RWPE2 (cell line): ENCODE results near the gene SON.

Experiments
- ATAC-seq: fragments of 200-7000 bp; cut with Tn5 transposase; 3 replicates; pipeline ENCODE4 v1.9.1; 2021; ENCODE audit warnings: low read depth
- DNase-seq: peaks from one replicate; pipeline ENCODE4 v3.0.0-alpha.2; 2020; ENCODE audit warnings: low spot score
- H3K27ac ChIP-seq: fragments of 450-650 bp; 2 replicates; pipeline ENCODE4 v1.5.1; 2017; ENCODE audit warnings: mild to moderate bottlenecking; ENCODE audit not compliant: poor library complexity, severe bottlenecking
- H3K27me3 ChIP-seq: fragments of 250-450 bp; sonication (Bioruptor Pico); 2 replicates; pipeline ENCODE4 v1.5.1; 2021; ENCODE audit warnings: mild to moderate bottlenecking, moderate library complexity; ENCODE audit not compliant: insufficient read depth, poor library complexity, severe bottlenecking
- H3K36me3 ChIP-seq: fragments of 250-450 bp; sonication (Bioruptor Pico); 2 replicates; pipeline ENCODE4 v1.5.1; 2020; ENCODE audit warnings: low read depth, mild to moderate bottlenecking, moderate library complexity
- H3K4me1 ChIP-seq: fragments of 250-450 bp; sonication (Bioruptor Pico); 2 replicates; pipeline ENCODE4 v1.5.1; 2021; ENCODE audit warnings: mild to moderate bottlenecking, moderate library complexity; ENCODE audit not compliant: insufficient read depth, poor library complexity, severe bottlenecking
- H3K4me3 ChIP-seq: fragments of 250-450 bp; sonication (Bioruptor Pico); 2 replicates; pipeline ENCODE4 v1.5.1; 2021; ENCODE audit warnings: mild to moderate bottlenecking, moderate library complexity; ENCODE audit not compliant: severe bottlenecking
- H3K9me3 ChIP-seq: fragments of 250-450 bp; sonication (Bioruptor Pico); 2 replicates; pipeline ENCODE4 v1.5.1; 2021; ENCODE audit warnings: mild to moderate bottlenecking, moderate library complexity; ENCODE audit not compliant: severe bottlenecking
- TF ChIP-seq, protein P1 (sequence below): fragments of 450-650 bp; IDR thresholded peaks from one replicate; pipeline ENCODE4 v1.5.1; 2017; ENCODE audit warnings: mild to moderate bottlenecking, moderate library complexity; ENCODE audit not compliant: poor library complexity, severe bottlenecking

The SON gene, protein sequence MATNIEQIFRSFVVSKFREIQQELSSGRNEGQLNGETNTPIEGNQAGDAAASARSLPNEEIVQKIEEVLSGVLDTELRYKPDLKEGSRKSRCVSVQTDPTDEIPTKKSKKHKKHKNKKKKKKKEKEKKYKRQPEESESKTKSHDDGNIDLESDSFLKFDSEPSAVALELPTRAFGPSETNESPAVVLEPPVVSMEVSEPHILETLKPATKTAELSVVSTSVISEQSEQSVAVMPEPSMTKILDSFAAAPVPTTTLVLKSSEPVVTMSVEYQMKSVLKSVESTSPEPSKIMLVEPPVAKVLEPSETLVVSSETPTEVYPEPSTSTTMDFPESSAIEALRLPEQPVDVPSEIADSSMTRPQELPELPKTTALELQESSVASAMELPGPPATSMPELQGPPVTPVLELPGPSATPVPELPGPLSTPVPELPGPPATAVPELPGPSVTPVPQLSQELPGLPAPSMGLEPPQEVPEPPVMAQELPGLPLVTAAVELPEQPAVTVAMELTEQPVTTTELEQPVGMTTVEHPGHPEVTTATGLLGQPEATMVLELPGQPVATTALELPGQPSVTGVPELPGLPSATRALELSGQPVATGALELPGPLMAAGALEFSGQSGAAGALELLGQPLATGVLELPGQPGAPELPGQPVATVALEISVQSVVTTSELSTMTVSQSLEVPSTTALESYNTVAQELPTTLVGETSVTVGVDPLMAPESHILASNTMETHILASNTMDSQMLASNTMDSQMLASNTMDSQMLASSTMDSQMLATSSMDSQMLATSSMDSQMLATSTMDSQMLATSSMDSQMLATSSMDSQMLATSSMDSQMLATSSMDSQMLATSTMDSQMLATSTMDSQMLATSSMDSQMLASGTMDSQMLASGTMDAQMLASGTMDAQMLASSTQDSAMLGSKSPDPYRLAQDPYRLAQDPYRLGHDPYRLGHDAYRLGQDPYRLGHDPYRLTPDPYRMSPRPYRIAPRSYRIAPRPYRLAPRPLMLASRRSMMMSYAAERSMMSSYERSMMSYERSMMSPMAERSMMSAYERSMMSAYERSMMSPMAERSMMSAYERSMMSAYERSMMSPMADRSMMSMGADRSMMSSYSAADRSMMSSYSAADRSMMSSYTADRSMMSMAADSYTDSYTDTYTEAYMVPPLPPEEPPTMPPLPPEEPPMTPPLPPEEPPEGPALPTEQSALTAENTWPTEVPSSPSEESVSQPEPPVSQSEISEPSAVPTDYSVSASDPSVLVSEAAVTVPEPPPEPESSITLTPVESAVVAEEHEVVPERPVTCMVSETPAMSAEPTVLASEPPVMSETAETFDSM (N-terminal part only)

DNA sequence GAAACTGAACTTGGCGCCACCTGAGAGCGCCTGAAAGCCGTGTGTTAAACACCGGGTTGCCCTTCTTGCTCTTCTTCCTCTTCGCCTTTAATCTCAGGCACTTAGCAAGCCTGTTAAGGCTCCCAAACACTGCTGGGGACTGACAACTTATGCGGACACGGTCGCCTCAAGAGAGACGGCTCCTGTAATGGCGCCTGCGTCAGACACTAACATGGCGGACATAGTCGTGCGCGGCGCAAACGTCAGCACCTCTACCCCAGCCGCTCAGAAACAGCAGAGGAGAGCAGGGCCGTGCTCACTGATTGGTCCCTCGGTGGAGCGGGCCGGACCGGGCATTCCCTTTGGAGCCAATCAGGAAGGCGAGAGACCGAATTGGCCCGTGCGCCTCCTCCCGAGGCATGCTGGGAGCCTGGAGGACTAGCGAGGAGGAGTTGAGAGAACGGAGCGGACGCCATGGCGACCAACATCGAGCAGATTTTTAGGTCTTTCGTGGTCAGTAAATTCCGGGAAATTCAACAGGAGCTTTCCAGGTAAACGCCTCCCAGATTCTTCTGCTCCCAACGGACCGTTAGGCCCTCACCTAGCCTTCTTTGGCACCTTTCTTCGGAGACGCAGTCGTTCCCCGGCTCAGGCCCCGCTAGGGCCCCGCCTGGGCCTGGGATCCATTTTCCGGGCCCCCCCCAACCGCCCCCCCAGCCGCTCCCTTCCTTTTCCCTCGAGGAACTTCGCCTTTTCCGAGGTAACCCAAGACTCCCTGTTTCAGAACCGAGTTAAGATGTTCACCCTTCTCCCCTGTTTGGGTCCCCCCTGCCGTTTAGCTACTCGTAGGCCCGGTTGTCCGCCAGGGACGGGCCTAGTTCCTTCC lies at the start of gene SON:
Gene SON (plus strand): TSS at position 399 of the 865 bp plus-strand sequence. CDS start 55 bp downstream, at position 454.
- Histone ChIP-seq H3K4me3 (peak within 1 kb of the TSS; percentile 67), H3K36me3 (peaks cover 79% of the 10 kb centered on the region), H3K4me1 (peaks cover 29% of the 10 kb centered on the region), H3K9me3 (no peaks in the 10 kb centered on the region), H3K27me3 (no peaks in the 10 kb centered on the region), H3K27ac (peak within 1 kb of the TSS; percentile 89)
- DNase-seq (peak; percentile 99), ATAC-seq (peak; percentile 97)
- TF ChIP-seq, protein P1, sequence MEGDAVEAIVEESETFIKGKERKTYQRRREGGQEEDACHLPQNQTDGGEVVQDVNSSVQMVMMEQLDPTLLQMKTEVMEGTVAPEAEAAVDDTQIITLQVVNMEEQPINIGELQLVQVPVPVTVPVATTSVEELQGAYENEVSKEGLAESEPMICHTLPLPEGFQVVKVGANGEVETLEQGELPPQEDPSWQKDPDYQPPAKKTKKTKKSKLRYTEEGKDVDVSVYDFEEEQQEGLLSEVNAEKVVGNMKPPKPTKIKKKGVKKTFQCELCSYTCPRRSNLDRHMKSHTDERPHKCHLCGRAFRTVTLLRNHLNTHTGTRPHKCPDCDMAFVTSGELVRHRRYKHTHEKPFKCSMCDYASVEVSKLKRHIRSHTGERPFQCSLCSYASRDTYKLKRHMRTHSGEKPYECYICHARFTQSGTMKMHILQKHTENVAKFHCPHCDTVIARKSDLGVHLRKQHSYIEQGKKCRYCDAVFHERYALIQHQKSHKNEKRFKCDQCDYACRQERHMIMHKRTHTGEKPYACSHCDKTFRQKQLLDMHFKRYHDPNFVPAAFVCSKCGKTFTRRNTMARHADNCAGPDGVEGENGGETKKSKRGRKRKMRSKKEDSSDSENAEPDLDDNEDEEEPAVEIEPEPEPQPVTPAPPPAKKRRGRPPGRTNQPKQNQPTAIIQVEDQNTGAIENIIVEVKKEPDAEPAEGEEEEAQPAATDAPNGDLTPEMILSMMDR: no peak

DNA sequence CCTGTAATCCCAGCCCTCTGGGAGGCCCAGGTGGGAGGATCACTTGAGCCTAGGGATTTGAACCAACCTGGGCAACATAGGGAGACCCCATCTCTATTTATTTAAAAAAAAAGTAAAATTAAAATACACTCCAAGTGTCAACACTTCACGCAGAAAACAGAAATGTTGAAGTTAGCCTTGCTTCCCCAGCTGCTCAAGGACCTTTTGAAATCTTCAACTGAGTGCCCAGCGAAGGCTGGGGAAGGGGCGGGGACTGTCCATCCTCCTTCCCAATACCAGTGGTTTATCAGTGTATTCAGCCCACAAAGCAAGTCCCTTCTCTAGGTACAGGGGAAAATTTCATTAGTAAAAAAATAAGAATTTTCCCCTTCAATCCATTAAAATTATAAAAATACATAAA lies 49.1 kb upstream of the SON start:
- Histone ChIP-seq H3K27me3 (no peaks in the 10 kb centered on the region), H3K27ac (no peak overlapping the region), H3K9me3 (no peaks in the 10 kb centered on the region), H3K36me3 (no peaks in the 10 kb centered on the region), H3K4me1 (peaks cover 4% of the 10 kb centered on the region), H3K4me3 (no peak overlapping the region)
- ATAC-seq: no peak
- DNase-seq: no peak
- TF ChIP-seq, protein P1: no peak

DNA sequence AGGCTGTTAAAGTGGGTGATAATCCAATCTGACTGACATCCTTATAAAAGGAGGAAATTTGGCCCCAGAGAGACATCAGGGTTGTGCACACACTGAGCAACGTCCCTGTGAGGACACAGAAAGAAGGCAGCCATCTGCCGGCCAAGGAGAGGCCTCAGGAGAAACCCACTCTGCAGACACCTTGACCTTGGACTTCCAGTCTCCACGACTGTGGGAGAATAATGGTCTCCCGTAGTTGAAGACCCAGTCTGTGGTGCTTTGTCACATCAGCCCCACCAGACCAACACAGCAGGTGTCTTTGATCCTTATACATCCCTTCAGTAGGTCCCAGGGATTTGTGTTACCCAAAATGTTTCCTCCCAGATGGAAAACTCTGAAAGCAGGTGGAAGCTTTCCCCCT lies 47.1 kb upstream of the SON start:
- TF ChIP-seq, protein P1: no peak
- DNase-seq (no peak), ATAC-seq (no peak)
- no peak overlapping the region for H3K27ac ChIP-seq
- H3K27me3 ChIP-seq: no peaks in the 10 kb centered on the region
- H3K36me3 ChIP-seq: no peaks in the 10 kb centered on the region
- no peak overlapping the region for H3K4me3 ChIP-seq
- H3K4me1 ChIP-seq: peaks cover 4% of the 10 kb centered on the region
- H3K9me3 ChIP-seq: no peaks in the 10 kb centered on the region

DNA sequence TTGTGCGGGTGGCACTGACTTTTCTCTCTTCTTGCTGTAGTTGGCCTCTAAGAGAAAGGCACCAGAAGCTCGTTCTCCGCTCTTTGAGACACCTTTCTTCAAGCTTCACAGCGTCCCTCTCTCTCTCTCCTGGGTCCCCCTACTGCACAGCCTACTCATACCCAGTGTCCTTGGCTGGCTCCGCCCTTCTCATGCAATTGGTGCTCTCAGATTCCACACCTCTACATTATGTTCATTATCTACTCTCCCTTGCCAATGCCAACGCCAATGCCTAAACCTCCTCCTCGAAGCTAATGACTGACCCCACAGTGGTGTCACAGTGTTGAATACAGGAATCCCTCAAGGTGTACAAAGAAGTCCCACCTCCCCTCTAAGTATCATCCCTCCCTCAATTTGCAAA lies 46.5 kb upstream of the SON start:
- DNase-seq (no peak), ATAC-seq (no peak)
- TF ChIP-seq, protein P1: no peak
- Histone ChIP-seq H3K9me3 (no peaks in the 10 kb centered on the region), H3K4me1 (peaks cover 4% of the 10 kb centered on the region), H3K27ac (no peak overlapping the region), H3K27me3 (no peaks in the 10 kb centered on the region), H3K4me3 (no peak overlapping the region), H3K36me3 (no peaks in the 10 kb centered on the region)
